GM18909 (cell line): ENCODE results near the gene CCM2L.

ENCODE experiments used
- ATAC-seq: cut with Tn5 transposase; IDR thresholded peaks from one replicate; pipeline ENCODE4 v1.9.1; 2021; ENCODE audit warnings: mild to moderate bottlenecking; ENCODE audit not compliant: unreplicated experiment, poor library complexity

The CCM2L gene

GRCh38 chr20:32080783-32081182 lies 70.5 kb downstream of the CCM2L start:
- ATAC-seq: no peak
